Smooth muscle cell (in vitro differentiated cells): ENCODE data around the gene ZNF304. TPM values are rescaled to one million over a fixed set of nuclear protein-coding genes. Genes with fewer than 3 reads are reported as not detected.

Experiments
- DNase-seq: peaks from one replicate; lab custom pipeline; 2025; ENCODE audit not compliant: unreplicated experiment; lab: John Stamatoyannopoulos, UW
- H2AFZ ChIP-seq: fragments of 200-600 bp; sonication (generic); 2 replicates; pipeline ENCODE4 v1.6.0; 2016; ENCODE audit warnings: antibody characterized with exemption, low read depth, mild to moderate bottlenecking
- H3F3A ChIP-seq: fragments of 200-600 bp; sonication (generic); 2 replicates; pipeline ENCODE4 v1.6.0; 2017; ENCODE audit warnings: antibody characterized with exemption, low read depth
- H3K27ac ChIP-seq: fragments of 200-600 bp; sonication (generic); 2 replicates; pipeline ENCODE4 v1.5.1; 2016; ENCODE audit warnings: low read depth, mild to moderate bottlenecking
- H3K27me3 ChIP-seq: fragments of 200-600 bp; sonication (generic); 2 replicates; pipeline ENCODE4 v1.6.1; 2016; ENCODE audit warnings: low read depth, mild to moderate bottlenecking
- H3K36me3 ChIP-seq: fragments of 200-600 bp; sonication (generic); 2 replicates; pipeline ENCODE4 v1.5.1; 2016; ENCODE audit warnings: low read depth
- H3K4me1 ChIP-seq: fragments of 200-600 bp; sonication (generic); 2 replicates; pipeline ENCODE4 v1.5.1; 2016; ENCODE audit warnings: low read depth
- H3K4me2 ChIP-seq: fragments of 200-600 bp; sonication (generic); 2 replicates; pipeline ENCODE4 v1.6.0; 2016; ENCODE audit warnings: mild to moderate bottlenecking
- H3K4me3 ChIP-seq: fragments of 200-600 bp; sonication (generic); 2 replicates; pipeline ENCODE4 v1.5.1; 2016; ENCODE audit warnings: mild to moderate bottlenecking
- H3K79me2 ChIP-seq: fragments of 200-600 bp; sonication (generic); 2 replicates; pipeline ENCODE4 v1.6.0; 2016; ENCODE audit warnings: low read depth, mild to moderate bottlenecking
- H3K9ac ChIP-seq: fragments of 200-600 bp; sonication (generic); 2 replicates; pipeline ENCODE4 v1.6.0; 2016; ENCODE audit warnings: low read depth
- H3K9me3 ChIP-seq: fragments of 200-600 bp; sonication (generic); replicated peaks from 2 replicates; pipeline ENCODE4 v1.5.1; 2016; ENCODE audit warnings: low read depth
- H4K20me1 ChIP-seq: fragments of 200-600 bp; sonication (generic); 2 replicates; pipeline ENCODE4 v1.6.0; 2016; ENCODE audit warnings: low read depth
- WGBS: methylation state at CpG from one replicate; pipeline ENCODE4 v1.1.7; 2016; ENCODE audit warnings: low lambda C conversion rate; 5-methylcytosine and 5-hydroxymethylcytosine counted together
- polyA plus RNA-seq: library from polyadenylated mRNA; unstranded; fragments of >200 nt; fragmentation: Nextera tagmentation; extraction: Ambion mirVana; gene quantifications from 2 replicates; pipeline ENCODE4 v1.2.1, GENCODE V29; 2016
- total RNA-seq: library from RNA; depleted of rRNA; stranded (reverse); fragments of >200 nt; gene quantifications from 2 replicates; pipeline ENCODE4 v1.2.3, GENCODE V29; 2014
- TF ChIP-seq, protein P1 (sequence below): fragments of 200-600 bp; sonication (generic); IDR thresholded peaks from 2 replicates; pipeline ENCODE4 v1.5.1; 2017; ENCODE audit warnings: borderline replicate concordance, mild to moderate bottlenecking, antibody characterized with exemption; ENCODE audit not compliant: insufficient read depth, poor library complexity, severe bottlenecking

Gene ZNF304
- total and polyA plus RNA-seq, 2 experiments from 2014 or later, result 3.9 to 6.8 TPM

DNA sequence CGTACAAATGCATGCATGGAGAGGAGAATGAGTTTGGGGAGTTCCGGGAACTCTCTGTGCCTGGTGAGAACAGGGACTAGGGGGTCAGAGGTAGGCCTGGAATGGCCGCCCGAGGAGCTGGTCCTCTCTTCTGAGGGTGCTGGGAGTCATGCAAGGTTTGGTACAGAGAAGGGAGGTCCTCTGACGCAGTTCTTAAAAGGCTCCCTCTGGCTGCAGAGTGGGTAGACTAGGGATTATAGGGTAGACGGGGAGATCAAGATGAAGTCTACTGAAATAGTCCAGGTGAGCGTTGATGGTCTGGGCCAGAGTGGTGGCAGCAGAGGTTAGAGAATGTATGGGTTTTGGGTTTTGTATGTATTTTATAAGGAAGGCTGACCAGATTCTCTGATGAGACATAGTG is 796 bp downstream of the ZNF304 start:
- no peak for DNase-seq
- H3K27ac ChIP-seq, result no peak overlapping the region
- H3K9me3 ChIP-seq, result no peaks in the 10 kb centered on the region
- peaks cover 26% of the 10 kb centered on the region for H3K79me2 ChIP-seq
- H3K36me3 ChIP-seq, result peaks cover 9% of the 10 kb centered on the region
- H2AFZ ChIP-seq, result no peak overlapping the region
- 30% methylated on average over 7 of the region's 7 CpGs for WGBS
- peak overlapping the region; percentile 94 for H3K4me2 ChIP-seq
- no peaks in the 10 kb centered on the region for H4K20me1 ChIP-seq
- no peaks in the 10 kb centered on the region for H3F3A ChIP-seq
- H3K27me3 ChIP-seq, result no peaks in the 10 kb centered on the region
- peak overlapping the region; percentile 80 for H3K4me3 ChIP-seq
- TF ChIP-seq, protein P1, sequence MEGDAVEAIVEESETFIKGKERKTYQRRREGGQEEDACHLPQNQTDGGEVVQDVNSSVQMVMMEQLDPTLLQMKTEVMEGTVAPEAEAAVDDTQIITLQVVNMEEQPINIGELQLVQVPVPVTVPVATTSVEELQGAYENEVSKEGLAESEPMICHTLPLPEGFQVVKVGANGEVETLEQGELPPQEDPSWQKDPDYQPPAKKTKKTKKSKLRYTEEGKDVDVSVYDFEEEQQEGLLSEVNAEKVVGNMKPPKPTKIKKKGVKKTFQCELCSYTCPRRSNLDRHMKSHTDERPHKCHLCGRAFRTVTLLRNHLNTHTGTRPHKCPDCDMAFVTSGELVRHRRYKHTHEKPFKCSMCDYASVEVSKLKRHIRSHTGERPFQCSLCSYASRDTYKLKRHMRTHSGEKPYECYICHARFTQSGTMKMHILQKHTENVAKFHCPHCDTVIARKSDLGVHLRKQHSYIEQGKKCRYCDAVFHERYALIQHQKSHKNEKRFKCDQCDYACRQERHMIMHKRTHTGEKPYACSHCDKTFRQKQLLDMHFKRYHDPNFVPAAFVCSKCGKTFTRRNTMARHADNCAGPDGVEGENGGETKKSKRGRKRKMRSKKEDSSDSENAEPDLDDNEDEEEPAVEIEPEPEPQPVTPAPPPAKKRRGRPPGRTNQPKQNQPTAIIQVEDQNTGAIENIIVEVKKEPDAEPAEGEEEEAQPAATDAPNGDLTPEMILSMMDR, result no peak
- peaks cover 9% of the 10 kb centered on the region for H3K4me1 ChIP-seq
- peak overlapping the region; percentile 94 for H3K9ac ChIP-seq

DNA sequence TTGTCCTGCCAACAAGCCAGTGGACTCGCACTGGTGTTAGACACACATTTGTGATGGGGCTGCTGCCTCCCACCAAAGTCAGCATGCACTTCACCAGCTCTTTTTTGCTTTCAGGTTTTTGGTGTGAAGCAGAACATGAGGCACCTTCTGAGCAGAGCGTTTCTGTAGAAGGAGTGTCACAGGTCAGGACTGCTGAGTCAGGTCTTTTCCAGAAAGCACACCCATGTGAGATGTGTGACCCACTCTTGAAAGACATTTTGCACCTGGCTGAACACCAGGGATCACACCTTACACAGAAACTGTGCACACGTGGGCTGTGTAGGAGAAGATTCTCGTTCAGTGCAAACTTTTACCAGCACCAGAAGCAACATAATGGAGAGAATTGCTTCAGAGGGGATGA is 4.8 kb downstream of the ZNF304 start:
- H3K36me3 ChIP-seq, result peaks cover 9% of the 10 kb centered on the region
- H4K20me1 ChIP-seq, result no peaks in the 10 kb centered on the region
- peaks cover 26% of the 10 kb centered on the region for H3K79me2 ChIP-seq
- TF ChIP-seq, protein P1, result no peak
- no peak overlapping the region for H2AFZ ChIP-seq
- H3K9ac ChIP-seq, result no peak overlapping the region
- H3K9me3 ChIP-seq, result no peaks in the 10 kb centered on the region
- 98% methylated on average over 4 of the region's 4 CpGs for WGBS
- no peak for DNase-seq
- H3K4me2 ChIP-seq, result no peak overlapping the region
- no peak overlapping the region for H3K4me3 ChIP-seq
- H3K4me1 ChIP-seq, result peaks cover 5% of the 10 kb centered on the region
- no peak overlapping the region for H3K27ac ChIP-seq
- no peaks in the 10 kb centered on the region for H3K27me3 ChIP-seq
- H3F3A ChIP-seq, result peaks cover 7% of the 10 kb centered on the region

DNA sequence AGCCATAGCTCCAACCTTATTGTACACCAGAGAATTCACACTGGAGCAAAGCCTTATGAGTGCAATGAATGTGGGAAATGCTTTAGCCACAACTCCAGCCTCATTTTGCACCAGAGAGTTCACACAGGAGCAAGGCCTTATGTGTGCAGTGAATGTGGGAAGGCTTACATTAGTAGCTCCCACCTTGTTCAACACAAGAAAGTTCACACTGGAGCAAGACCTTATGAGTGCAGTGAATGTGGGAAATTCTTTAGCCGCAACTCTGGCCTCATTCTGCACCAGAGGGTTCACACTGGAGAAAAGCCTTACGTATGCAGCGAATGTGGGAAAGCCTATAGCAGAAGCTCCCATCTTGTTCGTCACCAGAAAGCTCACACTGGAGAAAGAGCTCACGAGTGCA is 6.3 kb downstream of the ZNF304 start:
- H3K27ac ChIP-seq, result no peak overlapping the region
- DNase-seq, result no peak
- H3F3A ChIP-seq, result peaks cover 7% of the 10 kb centered on the region
- 97% methylated on average over 5 of the region's 5 CpGs for WGBS
- H3K79me2 ChIP-seq, result peaks cover 14% of the 10 kb centered on the region
- H3K9ac ChIP-seq, result no peak overlapping the region
- H4K20me1 ChIP-seq, result no peaks in the 10 kb centered on the region
- no peaks in the 10 kb centered on the region for H3K9me3 ChIP-seq
- no peaks in the 10 kb centered on the region for H3K27me3 ChIP-seq
- TF ChIP-seq, protein P1, result no peak
- no peak overlapping the region for H3K4me3 ChIP-seq
- H3K36me3 ChIP-seq, result peaks cover 9% of the 10 kb centered on the region
- H3K4me2 ChIP-seq, result no peak overlapping the region
- H2AFZ ChIP-seq, result no peak overlapping the region
- peaks cover 2% of the 10 kb centered on the region for H3K4me1 ChIP-seq

DNA sequence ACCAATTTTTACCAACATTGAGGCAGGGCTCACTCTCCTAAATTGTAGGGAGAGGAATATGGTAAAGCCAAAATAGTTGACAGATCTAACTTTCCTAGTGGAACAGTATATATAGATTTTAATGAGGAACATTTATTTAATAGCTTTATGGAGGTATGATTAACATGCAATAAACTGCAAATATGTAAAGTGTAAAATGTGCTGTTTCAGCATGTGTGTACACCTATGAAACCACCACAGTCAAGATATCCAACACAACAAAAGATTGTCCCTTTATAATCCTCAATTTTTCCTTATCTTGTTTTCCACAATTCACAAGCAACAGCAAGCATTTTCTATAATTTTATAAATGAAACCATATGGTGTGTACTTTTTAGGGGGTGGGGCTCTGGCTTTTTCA is 8.2 kb downstream of the ZNF304 start:
- TF ChIP-seq, protein P1, result no peak
- Histone ChIP-seq H3K4me2 (no peak overlapping the region), H3K4me1 (peaks cover 3% of the 10 kb centered on the region), H3K79me2 (peaks cover 9% of the 10 kb centered on the region), H3F3A (peaks cover 7% of the 10 kb centered on the region), H3K9ac (no peak overlapping the region), H3K27me3 (no peaks in the 10 kb centered on the region), H3K9me3 (no peaks in the 10 kb centered on the region), H2AFZ (no peak overlapping the region), H4K20me1 (no peaks in the 10 kb centered on the region), H3K36me3 (peaks cover 9% of the 10 kb centered on the region), H3K4me3 (no peak overlapping the region), H3K27ac (no peak overlapping the region)
- no peak for DNase-seq
